Choroid plexus epithelial cell (primary cell): ENCODE measurements around the gene SPAG8.
A peak's percentile ranks its signal among the peaks of the same experiment; 100 is the strongest.

Experiments used
- DNase-seq: peaks from one replicate; pipeline ENCODE4 v3.0.0-alpha.2; 2010; ENCODE audit warnings: low read depth
- H3K4me3 ChIP-seq: 2 replicates; pipeline ENCODE4 v1.5.1; 2011; ENCODE audit warnings: low read depth, mild to moderate bottlenecking, control low read depth, low read length, moderate library complexity
- TF ChIP-seq, protein P1 (sequence below): conservative IDR thresholded peaks from 2 replicates; pipeline ENCODE4 v1.5.1; 2011; ENCODE audit warnings: low read depth, mild to moderate bottlenecking, control low read depth, inconsistent platforms, low read length, moderate library complexity

Gene SPAG8

DNA sequence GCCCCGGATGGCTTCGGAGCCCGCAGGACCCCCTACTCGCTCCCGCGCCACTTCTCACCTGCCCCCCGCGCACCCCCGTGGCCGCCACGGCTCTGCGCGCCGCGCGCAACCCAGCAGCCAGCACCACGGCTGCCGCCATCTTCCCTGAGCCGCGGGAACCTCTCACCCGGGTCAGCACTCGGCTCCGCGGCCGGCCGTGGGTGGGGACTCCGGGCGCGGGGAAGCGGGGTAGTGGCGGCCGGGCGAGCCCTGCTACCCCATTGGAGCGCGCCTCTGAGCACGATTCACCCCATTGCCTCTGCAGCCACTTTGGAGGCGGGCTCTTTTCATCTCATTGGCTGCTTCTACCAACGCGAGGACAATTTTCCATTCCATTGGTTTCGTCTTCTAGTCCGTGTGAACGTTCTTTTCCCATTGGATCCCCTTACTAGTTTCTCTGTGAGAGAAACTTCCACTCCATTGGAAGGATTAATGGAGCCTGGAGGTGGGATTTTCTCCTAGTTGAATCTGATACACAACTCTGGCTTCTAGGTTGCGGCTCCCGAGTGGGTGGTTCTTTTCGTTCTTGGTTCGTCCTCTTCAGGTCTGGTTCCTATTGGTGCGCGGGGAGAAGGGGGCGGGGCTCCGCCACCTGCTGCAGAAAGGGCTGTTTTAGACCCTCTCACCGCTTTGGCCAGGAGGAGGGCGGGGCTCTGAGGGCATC lies 2.9 kb upstream of the SPAG8 start, which contains the start of gene HINT2:
Gene HINT2, minus strand, starts transcription at position 202 of the 703 bp plus-strand sequence. Its CDS starts 63 bp downstream, at position 139.
- TF ChIP-seq, protein P1, sequence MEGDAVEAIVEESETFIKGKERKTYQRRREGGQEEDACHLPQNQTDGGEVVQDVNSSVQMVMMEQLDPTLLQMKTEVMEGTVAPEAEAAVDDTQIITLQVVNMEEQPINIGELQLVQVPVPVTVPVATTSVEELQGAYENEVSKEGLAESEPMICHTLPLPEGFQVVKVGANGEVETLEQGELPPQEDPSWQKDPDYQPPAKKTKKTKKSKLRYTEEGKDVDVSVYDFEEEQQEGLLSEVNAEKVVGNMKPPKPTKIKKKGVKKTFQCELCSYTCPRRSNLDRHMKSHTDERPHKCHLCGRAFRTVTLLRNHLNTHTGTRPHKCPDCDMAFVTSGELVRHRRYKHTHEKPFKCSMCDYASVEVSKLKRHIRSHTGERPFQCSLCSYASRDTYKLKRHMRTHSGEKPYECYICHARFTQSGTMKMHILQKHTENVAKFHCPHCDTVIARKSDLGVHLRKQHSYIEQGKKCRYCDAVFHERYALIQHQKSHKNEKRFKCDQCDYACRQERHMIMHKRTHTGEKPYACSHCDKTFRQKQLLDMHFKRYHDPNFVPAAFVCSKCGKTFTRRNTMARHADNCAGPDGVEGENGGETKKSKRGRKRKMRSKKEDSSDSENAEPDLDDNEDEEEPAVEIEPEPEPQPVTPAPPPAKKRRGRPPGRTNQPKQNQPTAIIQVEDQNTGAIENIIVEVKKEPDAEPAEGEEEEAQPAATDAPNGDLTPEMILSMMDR = no peak
- DNase-seq = peak; percentile 99

DNA sequence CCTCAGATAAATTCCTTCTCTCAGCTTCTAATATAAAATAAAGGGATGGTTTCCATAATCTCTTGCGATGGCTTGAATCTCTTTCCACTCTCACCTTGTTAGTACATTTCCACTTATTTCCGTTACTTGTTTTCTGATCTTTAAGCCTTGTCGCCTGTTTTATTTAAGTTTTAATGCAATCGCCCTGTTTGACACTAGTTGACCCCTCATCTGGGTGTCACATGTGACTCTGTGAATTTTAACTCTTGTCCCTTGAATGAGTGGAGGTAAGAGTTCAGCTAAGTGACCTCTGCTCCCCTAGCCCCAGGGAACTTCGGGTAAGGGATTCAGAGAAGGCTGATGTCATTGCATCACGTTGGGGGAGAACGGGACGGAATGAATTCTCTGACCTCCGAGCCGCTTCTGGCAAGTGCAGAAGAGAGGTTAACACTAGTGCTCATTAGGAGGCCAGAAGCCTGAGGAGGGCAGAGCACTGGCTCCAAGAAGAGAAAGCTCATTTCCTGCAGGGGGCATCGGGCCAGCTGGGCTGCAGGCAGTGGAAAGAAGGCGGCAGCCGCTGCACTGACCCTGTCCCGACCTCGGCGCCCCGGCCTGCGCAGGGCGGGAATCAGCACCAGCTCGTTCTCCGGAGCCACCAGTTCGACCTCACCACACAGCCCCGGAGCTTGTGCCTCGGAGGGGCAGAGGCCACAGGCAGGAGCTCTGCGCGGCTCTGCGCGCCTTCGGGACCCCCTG lies 2.2 kb upstream of the SPAG8 start:
- peak; percentile 53 for DNase-seq
- TF ChIP-seq, protein P1 = peak; percentile 48
- H3K4me3 ChIP-seq = peak overlapping the region; percentile 87

More for the DNA sequence above, 2.9 kb upstream of the SPAG8 start, which contains the start of gene HINT2:
- peak within 1 kb of the TSS; percentile 87 for H3K4me3 ChIP-seq

DNA sequence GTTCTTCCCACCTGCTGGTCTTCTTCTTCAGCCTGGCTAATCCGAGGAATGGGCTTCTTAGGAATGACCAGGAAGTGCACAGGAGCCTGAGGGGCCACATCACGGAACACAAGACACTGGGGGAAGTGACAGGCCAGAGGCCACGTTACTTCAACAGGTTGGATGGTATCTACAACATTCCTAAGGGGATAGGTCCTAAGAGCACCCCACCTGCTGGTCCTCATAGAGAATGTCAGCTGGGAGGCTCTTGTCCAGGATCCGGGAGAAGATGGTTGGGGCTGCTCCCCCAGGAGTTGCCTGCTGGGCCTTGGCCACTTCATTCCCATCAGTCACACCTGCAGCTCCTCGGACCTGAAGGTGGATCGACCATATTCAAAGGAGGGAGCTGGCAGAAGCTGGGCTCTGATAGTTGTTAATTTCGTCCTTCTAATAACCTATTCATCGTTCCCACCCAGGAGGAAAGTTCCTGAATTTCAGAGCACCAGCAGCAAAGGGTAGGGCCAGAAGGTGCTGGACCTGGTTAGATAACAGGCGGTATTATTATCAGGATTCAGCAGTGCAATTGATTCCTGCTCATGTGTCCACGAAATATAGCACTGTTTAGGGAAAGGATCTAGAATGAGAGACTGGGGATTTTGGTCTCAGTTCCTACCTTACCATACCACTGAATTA lies 1.5 kb upstream of the SPAG8 start:
- DNase-seq = peak; percentile 47
- TF ChIP-seq, protein P1 = peak; percentile 56
- no peak overlapping the region for H3K4me3 ChIP-seq

DNA sequence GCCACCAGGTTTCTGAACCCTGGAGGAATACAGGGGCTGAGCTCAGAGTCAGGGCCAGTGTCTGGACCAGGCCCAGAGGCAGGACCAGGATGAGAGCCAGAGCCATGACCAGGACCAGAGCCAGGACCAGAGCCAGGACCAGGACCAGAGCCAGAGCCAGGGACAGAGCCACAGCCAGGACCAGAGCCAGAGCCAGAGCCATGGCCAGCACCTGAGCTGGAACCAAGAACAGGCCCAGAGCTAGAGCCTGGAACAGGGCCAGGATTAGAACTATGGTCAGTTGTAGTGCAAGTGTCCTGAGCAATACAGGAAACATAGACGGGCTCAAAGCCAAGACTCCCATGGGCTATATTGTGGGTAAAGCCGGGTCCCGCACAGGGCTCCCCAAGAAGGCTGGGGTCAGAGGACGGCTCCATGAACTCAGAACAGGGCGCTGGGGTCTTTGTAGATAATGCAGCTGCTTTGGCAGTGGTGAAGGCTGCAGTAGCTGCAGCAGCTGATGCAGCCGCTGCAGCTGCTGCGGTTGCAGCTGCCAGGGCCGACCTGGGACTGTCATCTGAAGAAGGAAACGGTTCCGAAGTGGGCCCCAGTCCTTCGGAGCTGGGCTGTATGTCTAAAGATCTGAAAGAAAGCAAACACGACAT lies 559 bp downstream of the SPAG8 start:
- DNase-seq = peak; percentile 32
- TF ChIP-seq, protein P1 = no peak
- H3K4me3 ChIP-seq = peak overlapping the region; percentile 65

DNA sequence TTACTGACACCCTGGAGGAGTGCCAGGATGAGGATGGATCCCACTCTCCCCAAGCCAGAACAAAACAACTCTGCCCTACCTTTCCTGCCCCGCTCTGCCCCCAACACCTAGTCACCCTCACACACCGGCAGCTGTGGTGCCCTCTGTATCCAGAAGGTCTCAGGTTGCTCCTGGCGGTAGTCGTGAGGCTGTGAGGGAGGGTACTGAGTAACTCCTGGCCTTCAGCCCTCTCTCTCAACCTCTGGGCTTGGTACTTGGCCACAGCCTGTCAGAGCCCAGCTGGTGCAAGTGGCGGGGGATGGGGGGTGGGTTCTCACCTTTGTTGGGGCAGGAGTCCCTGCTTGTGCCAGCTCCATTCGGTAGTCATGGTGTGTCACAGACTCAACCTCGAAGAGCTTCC lies 1.9 kb downstream of the SPAG8 start:
- TF ChIP-seq, protein P1 = no peak
- no peak overlapping the region for H3K4me3 ChIP-seq
- no peak for DNase-seq

DNA sequence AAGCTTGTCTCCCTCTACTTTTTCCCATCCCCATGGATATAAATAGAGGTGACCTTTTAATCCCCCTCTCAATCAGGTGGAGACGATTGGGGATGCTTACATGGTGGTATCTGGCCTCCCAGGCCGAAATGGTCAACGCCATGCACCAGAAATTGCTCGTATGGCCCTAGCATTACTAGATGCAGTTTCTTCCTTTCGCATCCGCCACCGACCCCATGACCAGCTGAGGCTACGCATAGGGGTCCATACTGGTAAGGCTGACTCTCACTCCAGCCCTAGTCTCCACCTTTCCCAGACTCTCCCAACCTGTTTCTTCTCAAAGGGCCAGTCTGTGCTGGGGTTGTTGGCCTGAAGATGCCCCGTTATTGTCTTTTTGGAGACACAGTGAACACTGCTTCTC lies 3.6 kb downstream of the SPAG8 start:
- H3K4me3 ChIP-seq = no peak overlapping the region
- TF ChIP-seq, protein P1 = no peak
- DNase-seq = no peak
